Measurements from ENCODE around the gene DNER. TPM values are rescaled to one million over a fixed set of nuclear protein-coding genes. Genes with fewer than 3 reads are reported as not detected.

Gene DNER
- polyA plus RNA-seq, 1 of the 3 experiments (the other 2 are of a cell fraction), result 1.4 TPM

GRCh38 chr2:229620289-229620688 is 94.1 kb downstream of the DNER start:
- Histone ChIP-seq H3K4me2 (no peak overlapping the region), H3K9me2 (no peaks in the 10 kb centered on the region), H3K9ac (no peak overlapping the region), H3K27ac (ENCODE audit: low read depth in 2 of 2, low read length in 1 of 2) (no peak overlapping the region), H3K4me3 (ENCODE audit: low read depth in 2 of 2, low read length in 1 of 2) (no peak overlapping the region), H3K36me3 (replicated peaks in 1 of 2; ENCODE audit: control insufficient read depth in 1 of 2, insufficient read depth in 2 of 2, low read length in 1 of 2) (no peaks in the 10 kb centered on the region), H2AFZ (ENCODE audit: low read depth) (no peak overlapping the region), H4K20me1 (ENCODE audit: insufficient read depth) (no peaks in the 10 kb centered on the region), H3K79me2 (ENCODE audit: insufficient read depth) (no peaks in the 10 kb centered on the region), H3F3A (replicated peaks; ENCODE audit: insufficient read depth) (no peaks in the 10 kb centered on the region), H3K9me3 (no peaks in the 10 kb centered on the region), H3K4me1 (ENCODE audit: control insufficient read depth in 1 of 2, insufficient read depth in 2 of 2, low read depth in 1 of 2, low read length in 1 of 2) (peaks cover 0 to 8% of the 10 kb centered on the region in 2 experiments; a peak in 1 of 4 replicates), H3K27me3 (ENCODE audit: insufficient read depth) (no peaks in the 10 kb centered on the region)
- WGBS (ENCODE audit: low lambda C conversion rate), result 37% methylated on average over 6 of the region's 8 CpGs
- CTCF ChIA-PET, result interaction anchor here (1.0 kb wide), 1 partner anchor 65 kb away, joined by 3 read pairs; no protein-coding TSS in a partner anchor
- peak; percentile 41 for DNase-seq
- TF ChIP-seq FOSL2 (IDR thresholded peaks at IDR 0.05; ENCODE audit: borderline replicate concordance, low read depth), result no peak
- TF ChIP-seq GATA2 (CRISPR knock-in tag; IDR thresholded peaks at IDR 0.05), result peak; percentile 49
- POLR2A ChIA-PET, result no interaction called here

- Histone ChIP-seq H3K79me2 (ENCODE audit: insufficient read depth) (no peaks in the 10 kb centered on the region), H3K4me2 (no peak overlapping the region), H3K9me3 (no peaks in the 10 kb centered on the region), H3K9ac (no peak overlapping the region), H2AFZ (ENCODE audit: low read depth) (no peak overlapping the region), H3K9me2 (no peaks in the 10 kb centered on the region), H3K27me3 (ENCODE audit: insufficient read depth) (no peaks in the 10 kb centered on the region), H3K4me3 (ENCODE audit: low read depth in 2 of 2, low read length in 1 of 2) (no peak overlapping the region), H4K20me1 (ENCODE audit: insufficient read depth) (no peaks in the 10 kb centered on the region), H3K27ac (ENCODE audit: low read depth in 2 of 2, low read length in 1 of 2) (no peak overlapping the region), H3F3A (replicated peaks; ENCODE audit: insufficient read depth) (no peaks in the 10 kb centered on the region), H3K36me3 (replicated peaks in 1 of 2; ENCODE audit: control insufficient read depth in 1 of 2, insufficient read depth in 2 of 2, low read length in 1 of 2) (no peaks in the 10 kb centered on the region), H3K4me1 (ENCODE audit: control insufficient read depth in 1 of 2, insufficient read depth in 2 of 2, low read depth in 1 of 2, low read length in 1 of 2) (peaks cover 0 to 13% of the 10 kb centered on the region in 2 experiments; a peak in 2 of 4 replicates)
- CTCF ChIA-PET, result interaction anchor here (1.4 kb wide), 1 partner anchor 29 kb away, joined by 3 read pairs; no protein-coding TSS in a partner anchor
- 39% methylated on average over 3 of the region's 3 CpGs for WGBS (ENCODE audit: low lambda C conversion rate)
- POLR2A ChIA-PET, result no interaction called here
- no peak for DNase-seq
- no peak for TF ChIP-seq MXI1 (IDR thresholded peaks at IDR 0.05; ENCODE audit: low read depth, low read length)
- TF ChIP-seq, protein P1, sequence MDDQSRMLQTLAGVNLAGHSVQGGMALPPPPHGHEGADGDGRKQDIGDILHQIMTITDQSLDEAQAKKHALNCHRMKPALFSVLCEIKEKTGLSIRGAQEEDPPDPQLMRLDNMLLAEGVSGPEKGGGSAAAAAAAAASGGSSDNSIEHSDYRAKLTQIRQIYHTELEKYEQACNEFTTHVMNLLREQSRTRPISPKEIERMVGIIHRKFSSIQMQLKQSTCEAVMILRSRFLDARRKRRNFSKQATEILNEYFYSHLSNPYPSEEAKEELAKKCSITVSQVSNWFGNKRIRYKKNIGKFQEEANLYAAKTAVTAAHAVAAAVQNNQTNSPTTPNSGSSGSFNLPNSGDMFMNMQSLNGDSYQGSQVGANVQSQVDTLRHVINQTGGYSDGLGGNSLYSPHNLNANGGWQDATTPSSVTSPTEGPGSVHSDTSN (IDR thresholded peaks at IDR 0.05), result no peak
- no peak for TF ChIP-seq FOSL2 (IDR thresholded peaks at IDR 0.05; ENCODE audit: borderline replicate concordance, low read depth)
- no peak for TF ChIP-seq TEAD4 (IDR thresholded peaks at IDR 0.05; ENCODE audit: borderline replicate concordance, insufficient read depth)
- TF ChIP-seq EP300 (IDR thresholded peaks at IDR 0.05; ENCODE audit: borderline replicate concordance in 1 of 2, low read depth in 1 of 2, low read length in 1 of 2), result no peak
- TF ChIP-seq FOXJ3 (CRISPR knock-in tag; IDR thresholded peaks at IDR 0.05), result no peak
- TF ChIP-seq, protein P2, sequence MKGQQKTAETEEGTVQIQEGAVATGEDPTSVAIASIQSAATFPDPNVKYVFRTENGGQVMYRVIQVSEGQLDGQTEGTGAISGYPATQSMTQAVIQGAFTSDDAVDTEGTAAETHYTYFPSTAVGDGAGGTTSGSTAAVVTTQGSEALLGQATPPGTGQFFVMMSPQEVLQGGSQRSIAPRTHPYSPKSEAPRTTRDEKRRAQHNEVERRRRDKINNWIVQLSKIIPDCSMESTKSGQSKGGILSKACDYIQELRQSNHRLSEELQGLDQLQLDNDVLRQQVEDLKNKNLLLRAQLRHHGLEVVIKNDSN (IDR thresholded peaks at IDR 0.05; ENCODE audit: borderline replicate concordance, low read depth), result no peak
- TF ChIP-seq, protein P3, sequence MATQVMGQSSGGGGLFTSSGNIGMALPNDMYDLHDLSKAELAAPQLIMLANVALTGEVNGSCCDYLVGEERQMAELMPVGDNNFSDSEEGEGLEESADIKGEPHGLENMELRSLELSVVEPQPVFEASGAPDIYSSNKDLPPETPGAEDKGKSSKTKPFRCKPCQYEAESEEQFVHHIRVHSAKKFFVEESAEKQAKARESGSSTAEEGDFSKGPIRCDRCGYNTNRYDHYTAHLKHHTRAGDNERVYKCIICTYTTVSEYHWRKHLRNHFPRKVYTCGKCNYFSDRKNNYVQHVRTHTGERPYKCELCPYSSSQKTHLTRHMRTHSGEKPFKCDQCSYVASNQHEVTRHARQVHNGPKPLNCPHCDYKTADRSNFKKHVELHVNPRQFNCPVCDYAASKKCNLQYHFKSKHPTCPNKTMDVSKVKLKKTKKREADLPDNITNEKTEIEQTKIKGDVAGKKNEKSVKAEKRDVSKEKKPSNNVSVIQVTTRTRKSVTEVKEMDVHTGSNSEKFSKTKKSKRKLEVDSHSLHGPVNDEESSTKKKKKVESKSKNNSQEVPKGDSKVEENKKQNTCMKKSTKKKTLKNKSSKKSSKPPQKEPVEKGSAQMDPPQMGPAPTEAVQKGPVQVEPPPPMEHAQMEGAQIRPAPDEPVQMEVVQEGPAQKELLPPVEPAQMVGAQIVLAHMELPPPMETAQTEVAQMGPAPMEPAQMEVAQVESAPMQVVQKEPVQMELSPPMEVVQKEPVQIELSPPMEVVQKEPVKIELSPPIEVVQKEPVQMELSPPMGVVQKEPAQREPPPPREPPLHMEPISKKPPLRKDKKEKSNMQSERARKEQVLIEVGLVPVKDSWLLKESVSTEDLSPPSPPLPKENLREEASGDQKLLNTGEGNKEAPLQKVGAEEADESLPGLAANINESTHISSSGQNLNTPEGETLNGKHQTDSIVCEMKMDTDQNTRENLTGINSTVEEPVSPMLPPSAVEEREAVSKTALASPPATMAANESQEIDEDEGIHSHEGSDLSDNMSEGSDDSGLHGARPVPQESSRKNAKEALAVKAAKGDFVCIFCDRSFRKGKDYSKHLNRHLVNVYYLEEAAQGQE (IDR thresholded peaks at IDR 0.05; ENCODE audit: low read depth, low read length), result no peak
- no peak for TF ChIP-seq FOXM1 (IDR thresholded peaks at IDR 0.05; ENCODE audit: low read depth)
- no peak for TF ChIP-seq ELF1 (IDR thresholded peaks at IDR 0.05)
- TF ChIP-seq SIN3A (IDR thresholded peaks at IDR 0.05; ENCODE audit: borderline replicate concordance, low read depth, low read length), result no peak
- TF ChIP-seq, protein P4, sequence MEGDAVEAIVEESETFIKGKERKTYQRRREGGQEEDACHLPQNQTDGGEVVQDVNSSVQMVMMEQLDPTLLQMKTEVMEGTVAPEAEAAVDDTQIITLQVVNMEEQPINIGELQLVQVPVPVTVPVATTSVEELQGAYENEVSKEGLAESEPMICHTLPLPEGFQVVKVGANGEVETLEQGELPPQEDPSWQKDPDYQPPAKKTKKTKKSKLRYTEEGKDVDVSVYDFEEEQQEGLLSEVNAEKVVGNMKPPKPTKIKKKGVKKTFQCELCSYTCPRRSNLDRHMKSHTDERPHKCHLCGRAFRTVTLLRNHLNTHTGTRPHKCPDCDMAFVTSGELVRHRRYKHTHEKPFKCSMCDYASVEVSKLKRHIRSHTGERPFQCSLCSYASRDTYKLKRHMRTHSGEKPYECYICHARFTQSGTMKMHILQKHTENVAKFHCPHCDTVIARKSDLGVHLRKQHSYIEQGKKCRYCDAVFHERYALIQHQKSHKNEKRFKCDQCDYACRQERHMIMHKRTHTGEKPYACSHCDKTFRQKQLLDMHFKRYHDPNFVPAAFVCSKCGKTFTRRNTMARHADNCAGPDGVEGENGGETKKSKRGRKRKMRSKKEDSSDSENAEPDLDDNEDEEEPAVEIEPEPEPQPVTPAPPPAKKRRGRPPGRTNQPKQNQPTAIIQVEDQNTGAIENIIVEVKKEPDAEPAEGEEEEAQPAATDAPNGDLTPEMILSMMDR (IDR thresholded peaks at IDR 0.05), result no peak
- TF ChIP-seq RFX5 (IDR thresholded peaks at IDR 0.05; ENCODE audit: low read length), result no peak
- TF ChIP-seq RAD21 (IDR thresholded peaks at IDR 0.05; ENCODE audit: low read length), result no peak
- no peak for TF ChIP-seq MAX (IDR thresholded peaks at IDR 0.05; ENCODE audit: low read depth)
- no peak for TF ChIP-seq NRF1 (IDR thresholded peaks at IDR 0.05; ENCODE audit: low read depth, low read length)
Measured at GRCh38 chr2:229616433-229616832, 97.9 kb downstream of the DNER start.
